GM12878 (cell line): ENCODE measurements around the gene RPS19BP1.

ENCODE experiments used
- EP300 ChIP-seq, 2 experiments: fragments of 150-350 bp in 1 of 2; IDR thresholded peaks; 2 replicates each; pipeline ENCODE4 v1.6.1; 2011 to 2012; ENCODE audit warnings: low read depth in 2 of 2, low read length in 2 of 2, borderline replicate concordance in 1 of 2, improper control_type of control experiment in 1 of 2, inconsistent platforms in 1 of 2; ENCODE audit not compliant: control insufficient read depth in 1 of 2
- POLR2A ChIP-seq: IDR thresholded peaks from 2 replicates; pipeline ENCODE4 v1.6.1; 2011; ENCODE audit warnings: low read depth, mild to moderate bottlenecking, low read length
- TAF1 ChIP-seq: IDR thresholded peaks from 2 replicates; pipeline ENCODE4 v1.6.1; 2011; ENCODE audit warnings: mild to moderate bottlenecking, low read depth, low read length, borderline replicate concordance
- ZZZ3 ChIP-seq: IDR thresholded peaks from 2 replicates; pipeline ENCODE4 v1.6.1; 2011; ENCODE audit warnings: low read depth; ENCODE audit not compliant: control insufficient read depth, insufficient read length
- TF ChIP-seq, protein P1 (sequence below): IDR thresholded peaks from 2 replicates; pipeline ENCODE4 v1.6.1; 2011; ENCODE audit warnings: low read depth, low read length, improper control_type of control experiment, borderline replicate concordance

- TF ChIP-seq TAF1 (no peak), POLR2A (no peak), EP300 (IDR thresholded peaks at IDR 0.05; ENCODE audit: borderline replicate concordance in 1 of 2, control insufficient read depth in 1 of 2, low read depth in 2 of 2, low read length in 2 of 2) (no peak), ZZZ3 (no peak)
- TF ChIP-seq, protein P1, sequence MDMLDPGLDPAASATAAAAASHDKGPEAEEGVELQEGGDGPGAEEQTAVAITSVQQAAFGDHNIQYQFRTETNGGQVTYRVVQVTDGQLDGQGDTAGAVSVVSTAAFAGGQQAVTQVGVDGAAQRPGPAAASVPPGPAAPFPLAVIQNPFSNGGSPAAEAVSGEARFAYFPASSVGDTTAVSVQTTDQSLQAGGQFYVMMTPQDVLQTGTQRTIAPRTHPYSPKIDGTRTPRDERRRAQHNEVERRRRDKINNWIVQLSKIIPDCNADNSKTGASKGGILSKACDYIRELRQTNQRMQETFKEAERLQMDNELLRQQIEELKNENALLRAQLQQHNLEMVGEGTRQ = no peak
Observed at GRCh38 chr22:39514373-39514973, 18.1 kb downstream of the RPS19BP1 start.
